AG08396 (cell line): ENCODE results near the gene COMMD1.
"Not testable (repeated sequence)": the region's sequence is repeated elsewhere in the genome, so short reads cannot be mapped to it uniquely, and the experiment has no call there.

Source experiments
- DNase-seq: peaks from one replicate; pipeline ENCODE4 v3.0.0; 2012; ENCODE audit warnings: low spot score, mixed read lengths

COMMD1 gene

GRCh38 chr2:62142054-62142453, 236.6 kb downstream of the COMMD1 start:
- no peak for DNase-seq

- DNase-seq: no peak
Measured at GRCh38 chr2:62143696-62144095, 238.2 kb downstream of the COMMD1 start.

GRCh38 chr2:62144689-62145477, 239.4 kb downstream of the COMMD1 start:
- no peak for DNase-seq

- DNase-seq: no peak
Measured at GRCh38 chr2:62145478-62146100, 240.1 kb downstream of the COMMD1 start.

- DNase-seq: not testable (repeated sequence)
Measured at GRCh38 chr2:62146790-62147189, 241.3 kb downstream of the COMMD1 start.

- DNase-seq: no peak
Measured at GRCh38 chr2:62147610-62148301, 242.3 kb downstream of the COMMD1 start.

GRCh38 chr2:62149708-62150107, 244.2 kb downstream of the COMMD1 start:
- peak; percentile 44 for DNase-seq

- no peak for DNase-seq
Measured at GRCh38 chr2:62150597-62151305, 245.3 kb downstream of the COMMD1 start.

- no peak for DNase-seq
Measured at GRCh38 chr2:62151306-62151638, 245.8 kb downstream of the COMMD1 start.

- DNase-seq: no peak
Measured at GRCh38 chr2:62152000-62152399, 246.5 kb downstream of the COMMD1 start.

GRCh38 chr2:62156861-62157496, 251.5 kb downstream of the COMMD1 start:
- DNase-seq: no peak

- no peak for DNase-seq
Measured at GRCh38 chr2:62158444-62159121, 253.1 kb downstream of the COMMD1 start.

GRCh38 chr2:62160691-62161090, 255.2 kb downstream of the COMMD1 start:
- DNase-seq: not testable (repeated sequence)

- DNase-seq: no peak
Measured at GRCh38 chr2:62163106-62163831, 257.8 kb downstream of the COMMD1 start.

- no peak for DNase-seq
Measured at GRCh38 chr2:62163834-62164233, 258.4 kb downstream of the COMMD1 start.

- no peak for DNase-seq
Measured at GRCh38 chr2:62175728-62176127, 270.3 kb downstream of the COMMD1 start.

GRCh38 chr2:62176801-62177200, 271.3 kb downstream of the COMMD1 start:
- DNase-seq: no peak

GRCh38 chr2:62177392-62178049, 272.0 kb downstream of the COMMD1 start:
- no peak for DNase-seq

GRCh38 chr2:62178741-62179271, 273.3 kb downstream of the COMMD1 start:
- DNase-seq: peak; percentile 31

GRCh38 chr2:62180975-62181374, 275.5 kb downstream of the COMMD1 start:
- no peak for DNase-seq
